Activated naive CD4-positive, alpha-beta T cell treated with anti-CD3 and anti-CD28 coated beads for 36 hours (primary cell): ENCODE results near the gene LIPC. TPM values are rescaled to one million over a fixed set of nuclear protein-coding genes. Genes with fewer than 3 reads are reported as not detected.

Source experiments
- CTCF ChIA-PET: fragments of 350-600 bp; sonication (Branson Sonifier 250); formaldehyde crosslinking; loops from one replicate; lab custom pipeline; 2021; ENCODE audit warnings: antibody characterized with exemption; lab: Charles Lee
- DNase-seq: peaks from one replicate; pipeline ENCODE4 v3.0.0-alpha.2; 2020
- H3K27ac Mint-ChIP-seq: one replicate; pipeline ENCODE4 v1.8.0; 2021; ENCODE audit warnings: mild to moderate bottlenecking, mixed read lengths
- H3K27me3 Mint-ChIP-seq: one replicate; pipeline ENCODE4 v1.8.0; 2021; ENCODE audit warnings: low read depth, mixed read lengths
- H3K36me3 Mint-ChIP-seq: one replicate; pipeline ENCODE4 v1.8.0; 2021; ENCODE audit warnings: low read depth, mixed read lengths
- H3K4me1 Mint-ChIP-seq: one replicate; pipeline ENCODE4 v1.8.0; 2021; ENCODE audit warnings: low read depth, mixed read lengths
- H3K4me3 Mint-ChIP-seq: one replicate; pipeline ENCODE4 v1.8.0; 2021; ENCODE audit warnings: mild to moderate bottlenecking, moderate library complexity, mixed read lengths
- H3K9me3 Mint-ChIP-seq: one replicate; pipeline ENCODE4 v1.8.0; 2021; ENCODE audit warnings: mixed read lengths
- intact Hi-C: fragments of 100-400 bp; cut with micrococcal nuclease; formaldehyde crosslinking; loops from one replicate; pipeline ENCODE4 v1.15.1; 2023
- total RNA-seq, 2 experiments: library from RNA; stranded (reverse); gene quantifications; one replicate each; pipeline ENCODE4 v1.2.3, GENCODE V29; 2021

LIPC gene
- total RNA-seq, 2 experiments from 2014 or later = 0.14 to 0.47 TPM

DNA sequence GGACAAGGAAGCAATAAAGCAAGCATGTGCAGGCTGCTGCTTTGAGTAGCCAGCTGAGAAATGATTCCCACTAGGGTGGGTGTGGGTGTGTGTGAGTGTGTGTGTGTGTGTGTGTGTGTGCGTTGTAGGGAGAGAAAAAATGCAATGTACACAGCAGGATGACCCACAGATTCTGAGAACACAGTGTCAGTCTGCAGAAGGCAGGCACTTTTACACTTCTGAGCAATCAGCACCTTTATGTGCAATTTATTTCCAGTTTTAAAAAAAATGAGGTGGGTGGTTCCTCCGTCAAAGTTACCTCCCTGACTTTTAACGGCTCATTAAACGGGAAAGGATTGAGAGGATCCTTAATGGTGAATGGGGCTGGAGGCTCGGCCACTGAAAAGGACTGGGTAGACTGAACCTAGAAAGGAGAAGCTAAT lies 38.5 kb upstream of the LIPC start:
- no peak for DNase-seq
- Mint-ChIP-seq H3K27me3 (no peaks in the 10 kb centered on the region), H3K4me1 (no peaks in the 10 kb centered on the region), H3K4me3 (no peak overlapping the region), H3K27ac (no peak overlapping the region), H3K36me3 (no peaks in the 10 kb centered on the region), H3K9me3 (no peaks in the 10 kb centered on the region)
- intact Hi-C loops = no loop called here
- CTCF ChIA-PET = interaction anchor here (0.6 to 1.4 kb wide), 2 partner anchors 12 to 165 kb away, joined by 3 read pairs; no protein-coding TSS in a partner anchor

DNA sequence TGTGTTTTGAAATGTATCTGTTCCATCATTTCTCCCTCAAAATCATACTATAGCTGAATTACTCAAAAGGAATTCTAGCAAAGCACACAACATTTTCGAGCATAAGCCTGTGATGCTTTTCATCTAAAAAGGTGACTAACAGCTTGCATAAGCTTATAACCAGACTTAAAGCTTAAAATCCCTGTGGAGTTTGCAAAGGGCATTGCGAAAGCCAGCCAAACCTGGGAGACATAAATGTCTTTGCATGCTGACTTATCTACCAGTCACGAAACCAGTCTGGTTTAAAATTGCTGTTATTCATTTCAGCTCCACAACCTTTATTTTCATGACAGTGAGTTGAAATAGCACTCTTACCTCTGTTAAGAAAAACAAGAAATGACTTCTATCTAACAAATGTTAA lies 35.6 kb upstream of the LIPC start:
- H3K4me3 Mint-ChIP-seq = no peak overlapping the region
- CTCF ChIA-PET = interaction anchor here (0.5 kb wide), 1 partner anchor 15 kb away, joined by 3 read pairs; no protein-coding TSS in a partner anchor
- DNase-seq = no peak
- intact Hi-C loops = no loop called here
- no peak overlapping the region for H3K27ac Mint-ChIP-seq
- H3K36me3 Mint-ChIP-seq = no peaks in the 10 kb centered on the region
- no peaks in the 10 kb centered on the region for H3K27me3 Mint-ChIP-seq
- H3K9me3 Mint-ChIP-seq = no peaks in the 10 kb centered on the region
- no peaks in the 10 kb centered on the region for H3K4me1 Mint-ChIP-seq

DNA sequence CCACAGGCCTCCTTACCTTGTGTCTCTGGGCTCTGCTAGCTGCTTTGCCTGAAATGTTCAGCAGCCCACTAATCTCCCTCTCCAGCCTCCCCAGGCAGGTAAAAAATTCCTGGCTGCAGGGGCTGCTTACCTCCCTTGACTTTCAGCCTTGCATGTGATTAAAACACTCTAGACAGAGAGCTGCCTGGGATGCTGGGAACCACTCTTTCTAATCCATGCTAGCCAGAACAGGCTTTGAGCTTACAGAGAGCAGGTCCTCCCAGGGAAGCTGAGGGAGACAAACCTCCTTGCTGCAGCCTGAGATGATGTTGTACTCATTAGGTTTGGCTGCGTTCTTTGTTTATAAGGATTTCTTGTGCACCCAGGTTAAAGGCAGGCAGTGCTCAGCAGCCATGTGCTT lies 33.7 kb upstream of the LIPC start:
- CTCF ChIA-PET = interaction anchor here (0.7 kb wide), 1 partner anchor 93 kb away, joined by 3 read pairs; no protein-coding TSS in a partner anchor
- H3K27me3 Mint-ChIP-seq = no peaks in the 10 kb centered on the region
- no peaks in the 10 kb centered on the region for H3K36me3 Mint-ChIP-seq
- H3K9me3 Mint-ChIP-seq = no peaks in the 10 kb centered on the region
- intact Hi-C loops = no loop called here
- no peaks in the 10 kb centered on the region for H3K4me1 Mint-ChIP-seq
- no peak overlapping the region for H3K4me3 Mint-ChIP-seq
- DNase-seq = no peak
- no peak overlapping the region for H3K27ac Mint-ChIP-seq

DNA sequence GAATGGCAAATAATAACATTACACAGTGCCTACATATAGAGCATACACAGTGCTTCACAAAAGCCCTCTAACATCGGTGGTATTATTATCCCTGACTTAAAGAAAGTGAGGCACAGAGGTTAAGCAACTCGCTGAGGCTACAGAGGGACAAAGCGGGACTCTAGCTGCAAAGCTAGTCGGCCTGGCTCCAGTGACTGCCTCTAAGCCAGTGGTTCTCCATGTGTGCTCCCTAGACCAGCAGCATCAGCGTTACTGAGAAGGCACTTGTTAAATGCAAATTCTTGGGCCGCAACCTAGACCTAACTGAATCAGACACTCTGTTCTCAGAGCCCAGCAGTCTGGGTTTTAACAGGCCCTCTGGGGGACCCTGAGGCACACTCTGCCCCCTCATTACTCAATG lies 33.1 kb upstream of the LIPC start:
- DNase-seq = no peak
- no peaks in the 10 kb centered on the region for H3K36me3 Mint-ChIP-seq
- CTCF ChIA-PET = no interaction called here
- H3K4me1 Mint-ChIP-seq = no peaks in the 10 kb centered on the region
- intact Hi-C loops = no loop called here
- H3K9me3 Mint-ChIP-seq = no peaks in the 10 kb centered on the region
- no peaks in the 10 kb centered on the region for H3K27me3 Mint-ChIP-seq
- H3K4me3 Mint-ChIP-seq = no peak overlapping the region
- H3K27ac Mint-ChIP-seq = no peak overlapping the region

DNA sequence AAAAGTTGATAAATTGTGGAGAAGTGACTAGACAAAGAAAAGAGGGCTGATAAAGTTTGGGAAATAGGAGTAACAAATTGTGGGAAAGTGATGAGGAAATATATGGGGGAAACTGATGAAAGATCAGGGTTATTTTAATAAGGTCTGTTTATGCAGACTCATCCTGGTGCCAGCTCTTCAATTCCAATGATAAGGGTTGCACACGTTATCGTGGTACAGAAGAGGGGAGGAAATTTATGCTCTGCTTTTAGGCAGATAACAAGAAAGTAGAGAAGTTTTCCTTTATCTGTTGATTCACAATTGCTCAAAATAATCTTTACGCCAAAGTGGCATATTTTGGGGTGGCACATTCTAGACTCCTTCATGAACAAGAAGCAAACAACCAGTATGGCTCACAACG lies 32.1 kb upstream of the LIPC start:
- no peaks in the 10 kb centered on the region for H3K27me3 Mint-ChIP-seq
- CTCF ChIA-PET = no interaction called here
- no peak overlapping the region for H3K4me3 Mint-ChIP-seq
- intact Hi-C loops = no loop called here
- H3K27ac Mint-ChIP-seq = no peak overlapping the region
- no peaks in the 10 kb centered on the region for H3K4me1 Mint-ChIP-seq
- H3K9me3 Mint-ChIP-seq = no peaks in the 10 kb centered on the region
- DNase-seq = no peak
- H3K36me3 Mint-ChIP-seq = no peaks in the 10 kb centered on the region

DNA sequence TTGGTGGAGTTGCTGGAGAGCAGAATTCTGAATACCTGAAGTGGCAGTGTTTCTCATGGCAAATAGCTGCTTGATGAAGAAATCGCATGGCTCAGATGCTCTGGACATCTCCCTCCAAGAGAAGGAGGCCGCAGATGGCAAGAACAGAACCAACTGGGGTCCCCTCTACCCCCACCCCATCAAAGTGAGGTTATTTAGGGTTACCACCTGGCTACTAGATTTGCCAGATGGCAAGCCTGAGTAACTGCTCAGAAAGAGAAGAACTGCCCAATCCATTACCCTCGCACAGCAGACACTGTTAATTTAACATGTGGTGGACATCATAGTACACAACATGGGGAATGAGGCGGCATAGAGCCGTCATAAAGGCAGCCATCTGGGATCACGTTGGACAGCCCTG lies 30.5 kb upstream of the LIPC start:
- Mint-ChIP-seq H3K9me3 (no peaks in the 10 kb centered on the region), H3K4me1 (no peaks in the 10 kb centered on the region), H3K36me3 (no peaks in the 10 kb centered on the region), H3K27ac (no peak overlapping the region), H3K4me3 (no peak overlapping the region), H3K27me3 (no peaks in the 10 kb centered on the region)
- DNase-seq = no peak
- intact Hi-C loops = no loop called here
- CTCF ChIA-PET = no interaction called here

DNA sequence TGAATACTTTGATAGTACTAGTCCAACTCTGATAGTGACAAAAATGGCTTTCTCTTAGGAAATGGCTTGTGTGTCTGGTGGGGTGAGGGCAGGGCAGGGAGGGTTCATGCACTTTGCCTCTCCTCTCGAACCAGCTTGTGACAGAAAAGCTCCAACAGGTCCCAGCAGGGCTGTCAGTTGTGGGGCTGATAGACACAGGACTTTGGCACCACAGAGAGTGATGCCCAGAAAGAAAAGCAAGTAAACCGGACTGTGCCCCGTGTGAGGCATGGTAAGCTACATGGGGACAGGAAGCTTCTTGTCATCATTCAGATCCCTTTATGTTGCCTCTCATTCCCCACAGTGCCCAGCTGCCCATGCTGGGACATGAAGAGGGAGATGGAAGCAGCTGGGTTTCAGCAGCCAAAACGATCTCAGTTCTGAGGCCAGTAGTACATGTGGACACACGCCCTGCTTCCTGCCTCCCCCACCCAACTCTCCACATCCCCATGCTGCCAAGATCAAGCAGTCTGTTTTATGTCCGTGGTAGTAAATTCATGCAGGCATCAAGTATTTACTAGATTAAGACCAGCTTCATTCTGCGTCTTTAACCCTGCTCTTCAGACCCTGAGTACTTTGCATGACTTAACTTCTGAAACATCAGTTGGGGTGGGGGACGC lies 29.7 kb upstream of the LIPC start:
- Mint-ChIP-seq H3K4me3 (no peak overlapping the region), H3K27me3 (no peaks in the 10 kb centered on the region), H3K4me1 (no peaks in the 10 kb centered on the region), H3K9me3 (no peaks in the 10 kb centered on the region), H3K36me3 (no peaks in the 10 kb centered on the region), H3K27ac (no peak overlapping the region)
- CTCF ChIA-PET = no interaction called here
- intact Hi-C loops = no loop called here
- no peak for DNase-seq

DNA sequence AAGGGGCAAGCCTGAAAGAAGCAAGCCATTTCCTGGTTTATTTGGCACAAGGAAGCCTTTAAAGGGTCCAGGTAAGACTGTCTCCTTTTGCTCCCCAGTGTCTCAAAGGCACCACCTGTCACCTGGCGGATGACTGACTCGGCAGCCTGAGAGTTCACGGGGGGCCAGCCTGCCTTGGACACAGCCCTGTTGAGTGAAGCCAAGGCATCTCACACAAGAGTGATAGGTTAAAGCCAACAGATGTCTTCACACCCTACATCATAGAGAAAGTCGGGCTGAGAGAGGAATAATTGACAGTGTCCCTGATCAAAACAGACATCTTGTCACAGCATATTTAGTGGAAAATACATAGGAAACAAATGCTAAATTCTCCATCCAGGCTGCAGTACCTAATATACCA lies 28.2 kb upstream of the LIPC start:
- intact Hi-C loops = no loop called here
- H3K27me3 Mint-ChIP-seq = no peaks in the 10 kb centered on the region
- H3K4me1 Mint-ChIP-seq = no peaks in the 10 kb centered on the region
- no peaks in the 10 kb centered on the region for H3K9me3 Mint-ChIP-seq
- no peak for DNase-seq
- no peak overlapping the region for H3K4me3 Mint-ChIP-seq
- no peaks in the 10 kb centered on the region for H3K36me3 Mint-ChIP-seq
- CTCF ChIA-PET = no interaction called here
- no peak overlapping the region for H3K27ac Mint-ChIP-seq

DNA sequence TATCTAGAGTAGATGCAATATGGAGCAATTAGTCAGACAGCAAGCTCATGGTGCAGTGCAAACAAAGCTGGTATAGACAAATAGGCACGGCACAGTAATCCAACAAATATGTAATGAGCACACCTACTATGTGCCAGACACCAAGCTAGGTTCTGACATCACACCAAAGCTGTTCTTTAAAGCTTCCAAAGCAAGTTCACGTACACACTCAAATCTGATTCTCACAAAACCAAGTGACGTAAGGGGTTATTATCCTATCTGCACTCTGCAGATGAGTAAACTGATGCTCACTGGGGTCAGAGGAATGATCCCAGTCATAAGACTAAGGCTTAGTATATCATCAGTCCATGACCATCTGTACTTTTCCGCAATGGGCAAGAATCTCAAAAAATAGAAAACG lies 27.8 kb upstream of the LIPC start:
- DNase-seq = no peak
- no peak overlapping the region for H3K4me3 Mint-ChIP-seq
- intact Hi-C loops = no loop called here
- no peaks in the 10 kb centered on the region for H3K4me1 Mint-ChIP-seq
- H3K27me3 Mint-ChIP-seq = no peaks in the 10 kb centered on the region
- CTCF ChIA-PET = no interaction called here
- H3K9me3 Mint-ChIP-seq = no peaks in the 10 kb centered on the region
- no peaks in the 10 kb centered on the region for H3K36me3 Mint-ChIP-seq
- H3K27ac Mint-ChIP-seq = no peak overlapping the region

DNA sequence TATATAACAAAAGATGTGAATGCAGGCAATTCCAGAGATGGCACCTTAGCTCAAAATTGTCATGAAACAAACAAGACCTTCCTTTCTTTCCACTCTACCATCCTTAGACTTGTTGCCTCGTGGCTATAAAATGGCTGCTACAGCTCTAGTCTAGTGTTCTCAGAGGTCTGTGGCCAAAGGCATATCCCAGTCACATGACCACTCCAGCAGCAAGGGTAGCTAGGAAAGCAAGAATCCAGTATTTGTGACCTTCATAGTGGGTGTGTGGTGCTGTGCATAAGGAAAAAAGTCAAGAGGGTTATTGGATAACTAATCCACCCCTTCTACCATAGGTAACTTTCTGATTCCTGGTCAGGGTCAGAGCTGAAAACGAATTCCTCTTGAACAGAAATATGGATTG lies 27.1 kb upstream of the LIPC start:
- intact Hi-C loops = no loop called here
- no peaks in the 10 kb centered on the region for H3K36me3 Mint-ChIP-seq
- CTCF ChIA-PET = no interaction called here
- H3K4me1 Mint-ChIP-seq = peaks cover 2% of the 10 kb centered on the region
- no peak overlapping the region for H3K4me3 Mint-ChIP-seq
- H3K27me3 Mint-ChIP-seq = no peaks in the 10 kb centered on the region
- no peaks in the 10 kb centered on the region for H3K9me3 Mint-ChIP-seq
- no peak for DNase-seq
- no peak overlapping the region for H3K27ac Mint-ChIP-seq

DNA sequence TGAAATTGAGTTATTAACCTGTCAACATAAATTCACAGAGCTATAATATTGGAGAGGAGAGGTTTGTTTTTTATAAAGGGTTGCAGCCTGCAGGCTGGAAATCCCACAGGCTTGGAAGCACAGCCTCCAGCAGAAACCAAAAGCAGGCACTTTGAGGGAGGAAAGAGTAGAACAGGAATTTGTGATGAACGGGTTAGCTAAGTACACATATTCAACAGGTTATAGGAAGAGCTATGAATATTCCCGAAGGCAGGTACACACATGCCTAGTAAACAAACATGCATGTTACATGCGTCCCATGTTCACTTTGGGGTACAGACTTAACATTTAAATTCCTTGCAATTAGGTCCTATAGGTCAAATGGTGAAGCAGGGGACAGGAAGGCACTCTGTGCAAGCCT lies 25.9 kb upstream of the LIPC start:
- DNase-seq = no peak
- no peak overlapping the region for H3K4me3 Mint-ChIP-seq
- no peaks in the 10 kb centered on the region for H3K27me3 Mint-ChIP-seq
- intact Hi-C loops = no loop called here
- no peaks in the 10 kb centered on the region for H3K36me3 Mint-ChIP-seq
- H3K4me1 Mint-ChIP-seq = peaks cover 9% of the 10 kb centered on the region
- H3K9me3 Mint-ChIP-seq = no peaks in the 10 kb centered on the region
- CTCF ChIA-PET = no interaction called here
- H3K27ac Mint-ChIP-seq = no peak overlapping the region

DNA sequence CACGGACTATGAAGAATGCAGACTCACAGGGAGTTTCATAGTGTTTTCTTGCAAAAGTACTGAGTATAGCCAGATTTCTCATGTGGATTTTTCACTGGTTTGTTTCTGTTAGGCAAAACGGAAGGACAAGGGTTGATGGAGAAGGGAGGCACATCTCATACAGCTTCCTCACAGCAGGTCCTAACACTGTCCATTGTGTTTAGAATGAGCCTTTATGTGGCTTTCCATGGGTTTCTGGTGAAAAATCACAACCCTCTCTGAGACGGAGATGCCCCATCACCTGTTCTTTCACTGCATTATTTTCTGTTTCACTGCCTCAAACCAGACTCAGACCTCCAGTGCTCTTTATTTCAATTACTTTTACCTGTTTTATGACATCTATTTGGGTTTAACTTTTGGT lies 25.0 kb upstream of the LIPC start:
- no peaks in the 10 kb centered on the region for H3K36me3 Mint-ChIP-seq
- no peak overlapping the region for H3K4me3 Mint-ChIP-seq
- DNase-seq = no peak
- intact Hi-C loops = no loop called here
- no peak overlapping the region for H3K27ac Mint-ChIP-seq
- peaks cover 9% of the 10 kb centered on the region for H3K4me1 Mint-ChIP-seq
- CTCF ChIA-PET = interaction anchor here (0.6 kb wide), 1 partner anchor 37 kb away, joined by 4 read pairs; no protein-coding TSS in a partner anchor
- no peaks in the 10 kb centered on the region for H3K27me3 Mint-ChIP-seq
- H3K9me3 Mint-ChIP-seq = no peaks in the 10 kb centered on the region

DNA sequence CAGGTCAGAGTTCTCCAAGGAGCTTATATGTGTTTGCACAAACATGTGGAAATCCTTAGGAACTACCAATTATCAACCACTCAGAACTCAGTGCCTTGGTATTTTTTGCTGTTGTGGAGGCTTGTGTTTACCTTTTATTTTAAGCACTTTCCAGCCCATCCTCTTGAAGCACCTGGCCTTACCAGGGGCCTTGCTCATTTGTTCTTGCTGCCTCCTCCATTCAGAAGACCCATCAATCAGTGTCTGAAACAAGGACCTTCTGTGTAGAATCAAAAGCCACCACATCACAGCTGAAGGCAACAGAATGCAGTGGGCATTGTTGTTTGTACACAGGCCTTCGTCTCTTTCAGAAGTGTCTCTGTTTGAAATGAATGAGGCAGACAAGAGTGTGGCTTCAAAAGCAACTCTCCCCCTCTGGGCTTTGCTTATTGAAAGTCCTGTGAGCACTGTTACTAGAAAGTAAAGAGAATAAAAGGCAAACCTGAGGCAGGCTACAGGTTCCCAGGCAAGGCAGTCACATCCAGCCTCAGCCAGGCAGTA lies 24.5 kb upstream of the LIPC start:
- CTCF ChIA-PET = interaction anchor here (0.6 kb wide), 1 partner anchor 36 kb away, joined by 4 read pairs; no protein-coding TSS in a partner anchor

More for the DNA sequence above, 24.5 kb upstream of the LIPC start:
- Mint-ChIP-seq H3K36me3 (no peaks in the 10 kb centered on the region), H3K27me3 (no peaks in the 10 kb centered on the region), H3K4me1 (peaks cover 9% of the 10 kb centered on the region), H3K4me3 (no peak overlapping the region), H3K9me3 (no peaks in the 10 kb centered on the region), H3K27ac (no peak overlapping the region)
- no peak for DNase-seq
- intact Hi-C loops = no loop called here
